Lung (tissue), 12 donors: ENCODE data around the gene SYCE3. TPM values are rescaled to one million over a fixed set of nuclear protein-coding genes. Genes with fewer than 3 reads are reported as not detected.

Experiments
- ATAC-seq: fragments of 200-7000 bp; cut with Tn5 transposase; one replicate; pipeline ENCODE4 v1.9.1; 2020; ENCODE audit warnings: moderate number of reproducible peaks; ENCODE audit not compliant: insufficient read depth, low FRiP score
- DNase-seq, 3 donors: peaks; one replicate each; pipeline ENCODE4 v3.0.0-alpha.2; 2013 to 2017
- H3K27ac ChIP-seq, 2 donors: one replicate each; pipeline ENCODE4 v1.5.1; 2013; ENCODE audit warnings: mild to moderate bottlenecking in 2 of 2, moderate library complexity in 2 of 2, control low read depth in 1 of 2, inconsistent platforms in 1 of 2, low read depth in 1 of 2, low read length in 1 of 2
- H3K27me3 ChIP-seq, 3 donors: one replicate each; pipeline ENCODE4 v1.5.1; 2013; ENCODE audit warnings: low read length in 2 of 3; ENCODE audit not compliant: control insufficient read depth in 3 of 3, insufficient read depth in 3 of 3
- H3K36me3 ChIP-seq, 4 donors: one replicate each; pipeline ENCODE4 v1.5.1; 2013; ENCODE audit warnings: low read length in 4 of 4, mild to moderate bottlenecking in 1 of 4, moderate library complexity in 1 of 4; ENCODE audit not compliant: control insufficient read depth in 4 of 4, insufficient read depth in 4 of 4
- H3K4me1 ChIP-seq, 5 donors: one replicate each; pipeline ENCODE4 v1.5.1; 2013; ENCODE audit warnings: low read length in 5 of 5, mild to moderate bottlenecking in 2 of 5, moderate library complexity in 1 of 5; ENCODE audit not compliant: control insufficient read depth in 5 of 5, insufficient read depth in 5 of 5
- H3K4me3 ChIP-seq: one replicate; pipeline ENCODE4 v1.5.1; 2013; ENCODE audit warnings: mild to moderate bottlenecking, control low read depth, moderate library complexity
- H3K9ac ChIP-seq, 2 donors: one replicate each; pipeline ENCODE4 v1.5.1; 2013; ENCODE audit warnings: low read length in 2 of 2, control low read depth in 1 of 2; ENCODE audit not compliant: insufficient read depth in 1 of 2
- H3K9me3 ChIP-seq, 4 donors: one replicate each; pipeline ENCODE4 v1.5.1; 2013; ENCODE audit warnings: low read length in 3 of 4, mild to moderate bottlenecking in 1 of 4, moderate library complexity in 1 of 4; ENCODE audit not compliant: control insufficient read depth in 4 of 4, insufficient read depth in 3 of 4
- CTCF ChIP-seq: IDR thresholded peaks from 2 replicates; pipeline ENCODE4 v1.5.1; 2012; ENCODE audit warnings: mild to moderate bottlenecking; ENCODE audit errors: control extremely low read depth, extremely low read depth
- WGBS, 2 donors: extraction: QIAGEN DNeasy Blood & Tissue Kit; methylation state at CpG; one replicate each; pipeline ENCODE4 v1.1.7; 2013; 5-methylcytosine and 5-hydroxymethylcytosine counted together
- polyA plus RNA-seq, 2 donors: library from polyadenylated mRNA; stranded (reverse); fragments of 200-250 nt; gene quantifications; one replicate each; pipeline ENCODE4 v1.2.1, GENCODE V29; 2013
- total RNA-seq, 2 donors: library from RNA; depleted of rRNA in 1 of 2; stranded (reverse); fragments of >200 nt in 1 of 2; gene quantifications; one replicate each; pipeline ENCODE4 v1.2.1, GENCODE V29; 2014 to 2021
- donor health status: control.
- donor health status: control.
- donor health status: Bipolar disorder and iron deficiency.
- donor health status: healthy.
- donor health status: DM: yes; HTN: yes; CAD: no.

Gene SYCE3
- total and polyA plus RNA-seq, 4 donors: 1.1 to 1.7 TPM; not detected in 2

DNA sequence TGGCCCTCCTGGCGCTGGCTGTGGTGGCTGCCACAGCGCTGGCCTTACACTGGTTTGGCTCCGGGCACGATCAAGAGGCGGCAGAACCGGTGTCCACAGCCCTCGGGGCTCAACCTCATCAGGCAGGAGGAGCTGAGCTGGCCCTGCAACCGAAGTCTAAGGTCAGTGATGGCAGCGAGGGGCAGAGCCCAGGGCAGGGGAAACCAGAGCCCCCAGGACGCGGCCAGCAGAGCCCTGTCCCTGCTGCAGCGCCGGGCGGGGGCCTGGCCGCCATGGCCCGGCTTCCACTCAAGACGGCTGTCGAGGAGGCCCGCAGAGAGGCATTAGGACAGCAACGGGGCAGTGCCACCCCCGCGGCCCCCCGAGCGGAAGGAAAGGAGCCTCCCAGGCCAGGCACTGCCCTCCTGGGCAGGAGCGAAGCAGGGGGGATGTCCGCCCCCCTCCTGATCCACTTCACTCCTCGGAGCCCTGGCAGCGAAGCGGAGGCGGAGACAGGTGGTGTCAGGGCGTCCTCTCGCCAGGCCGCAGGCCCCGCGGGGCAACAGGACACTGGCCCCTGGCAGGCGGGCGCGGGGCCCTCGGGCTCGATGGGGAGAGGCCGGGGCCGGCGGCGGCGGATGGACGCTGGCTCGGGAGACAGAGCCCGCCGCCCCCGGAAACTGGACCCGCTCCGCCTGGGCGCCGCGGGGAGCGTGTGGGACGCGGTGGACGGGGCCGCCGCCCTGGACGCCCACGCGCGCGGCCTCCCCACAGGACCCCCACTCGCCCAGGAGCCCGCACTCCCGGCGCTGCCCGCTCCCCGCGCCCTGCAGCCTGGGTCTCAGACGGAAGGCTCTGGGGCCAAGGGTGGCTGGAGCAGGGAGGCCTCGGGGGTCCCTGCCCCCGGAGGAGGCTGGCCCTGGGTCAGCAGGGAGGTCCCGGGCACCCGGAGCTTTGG is 16.1 kb downstream of the SYCE3 start:
- no peak for TF ChIP-seq CTCF
- Histone ChIP-seq H3K9me3 (no peaks in the 10 kb centered on the region), H3K4me3 (no peak overlapping the region), H3K36me3 (no peaks in the 10 kb centered on the region), H3K9ac (no peak overlapping the region), H3K27me3 (peaks cover 4 to 50% (median 34%) of the 10 kb centered on the region in 3 donors), H3K27ac (no peak overlapping the region), H3K4me1 (peaks cover 0 to 21% (median 0%) of the 10 kb centered on the region in 5 donors)
- no peak for DNase-seq
- WGBS, 2 donors: 57 to 83% methylated on average over 50 to 78 of the region's 78 CpGs
- ATAC-seq: no peak

GRCh38 chr22:50545522-50546325 is 17.0 kb downstream of the SYCE3 start, which contains the start of gene KLHDC7B:
KLHDC7B (plus strand) TSS chr22:50545899; CDS start chr22:50546244, 345 bp downstream.
- H3K27me3 ChIP-seq: peaks cover 4 to 47% (median 33%) of the 10 kb centered on the region in 3 donors
- peak within 1 kb of the TSS in 1 of 2 donors; percentile 78 for H3K27ac ChIP-seq
- peaks cover 0 to 22% (median 0%) of the 10 kb centered on the region in 5 donors for H3K4me1 ChIP-seq
- no peak within 1 kb of the TSS for H3K9ac ChIP-seq
- TF ChIP-seq CTCF: no peak
- H3K9me3 ChIP-seq: no peaks in the 10 kb centered on the region
- no peak within 1 kb of the TSS for H3K4me3 ChIP-seq
- DNase-seq: no peak
- 55 to 72% methylated on average over 10 of the region's 10 CpGs for whole genome bisulfite sequencing, 2 donors
- no peaks in the 10 kb centered on the region for H3K36me3 ChIP-seq
- ATAC-seq: no peak

- no peaks in the 10 kb centered on the region for H3K36me3 ChIP-seq
- H3K27ac ChIP-seq: peak overlapping the region in 1 of 2 donors; percentile 78
- H3K9me3 ChIP-seq: no peaks in the 10 kb centered on the region
- DNase-seq (no peak), ATAC-seq (no peak)
- H3K4me3 ChIP-seq: no peak overlapping the region
- H3K4me1 ChIP-seq: peaks cover 0 to 22% (median under 1%) of the 10 kb centered on the region in 5 donors
- H3K9ac ChIP-seq: no peak overlapping the region
- peaks cover 4 to 38% (median 25%) of the 10 kb centered on the region in 3 donors for H3K27me3 ChIP-seq
- 38 to 49% methylated on average over 5 of the region's 5 CpGs for WGBS, 2 donors
- no peak for TF ChIP-seq CTCF
These were observed 17.9 kb downstream of the SYCE3 start for GRCh38 chr22:50544746-50545253.
